ENCODE measurements around the gene EP400. TPM values are rescaled to one million over a fixed set of nuclear protein-coding genes. Genes with fewer than 3 reads are reported as not detected.
A peak's percentile ranks its signal among the peaks of the same experiment; 100 is the strongest.

Gene EP400
- total and polyA plus RNA-seq, 9 donors = 19.6 to 60.7 (median 44.0) TPM

GRCh38 chr12:131927110-131928079, 22.3 kb upstream of the EP400 start:
- H3K4me1 ChIP-seq (ENCODE audit: insufficient read depth) = peaks cover 7% of the 10 kb centered on the region
- no peaks in the 10 kb centered on the region for H3K9me3 ChIP-seq
- intact Hi-C loops (cut with DNase I) = loop anchor here in 1 of 4 donors (2.0 kb wide), 2 partner anchors 21 to 31 kb away; partner anchors contain the start of gene EP400
- H3K4me3 ChIP-seq = no peak overlapping the region
- no peaks in the 10 kb centered on the region for H3K36me3 ChIP-seq
- 86 to 93% (median 93%) methylated on average over 24 of the region's 24 CpGs for WGBS, 3 donors
- peak in 4 of 5 donors; percentile 41 to 66 (median 54) for DNase-seq
- H3K27me3 ChIP-seq = no peaks in the 10 kb centered on the region
- H3K27ac ChIP-seq = no peak overlapping the region
- TF ChIP-seq, protein P1, sequence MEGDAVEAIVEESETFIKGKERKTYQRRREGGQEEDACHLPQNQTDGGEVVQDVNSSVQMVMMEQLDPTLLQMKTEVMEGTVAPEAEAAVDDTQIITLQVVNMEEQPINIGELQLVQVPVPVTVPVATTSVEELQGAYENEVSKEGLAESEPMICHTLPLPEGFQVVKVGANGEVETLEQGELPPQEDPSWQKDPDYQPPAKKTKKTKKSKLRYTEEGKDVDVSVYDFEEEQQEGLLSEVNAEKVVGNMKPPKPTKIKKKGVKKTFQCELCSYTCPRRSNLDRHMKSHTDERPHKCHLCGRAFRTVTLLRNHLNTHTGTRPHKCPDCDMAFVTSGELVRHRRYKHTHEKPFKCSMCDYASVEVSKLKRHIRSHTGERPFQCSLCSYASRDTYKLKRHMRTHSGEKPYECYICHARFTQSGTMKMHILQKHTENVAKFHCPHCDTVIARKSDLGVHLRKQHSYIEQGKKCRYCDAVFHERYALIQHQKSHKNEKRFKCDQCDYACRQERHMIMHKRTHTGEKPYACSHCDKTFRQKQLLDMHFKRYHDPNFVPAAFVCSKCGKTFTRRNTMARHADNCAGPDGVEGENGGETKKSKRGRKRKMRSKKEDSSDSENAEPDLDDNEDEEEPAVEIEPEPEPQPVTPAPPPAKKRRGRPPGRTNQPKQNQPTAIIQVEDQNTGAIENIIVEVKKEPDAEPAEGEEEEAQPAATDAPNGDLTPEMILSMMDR (IDR thresholded peaks at IDR 0.05) = no peak

DNA sequence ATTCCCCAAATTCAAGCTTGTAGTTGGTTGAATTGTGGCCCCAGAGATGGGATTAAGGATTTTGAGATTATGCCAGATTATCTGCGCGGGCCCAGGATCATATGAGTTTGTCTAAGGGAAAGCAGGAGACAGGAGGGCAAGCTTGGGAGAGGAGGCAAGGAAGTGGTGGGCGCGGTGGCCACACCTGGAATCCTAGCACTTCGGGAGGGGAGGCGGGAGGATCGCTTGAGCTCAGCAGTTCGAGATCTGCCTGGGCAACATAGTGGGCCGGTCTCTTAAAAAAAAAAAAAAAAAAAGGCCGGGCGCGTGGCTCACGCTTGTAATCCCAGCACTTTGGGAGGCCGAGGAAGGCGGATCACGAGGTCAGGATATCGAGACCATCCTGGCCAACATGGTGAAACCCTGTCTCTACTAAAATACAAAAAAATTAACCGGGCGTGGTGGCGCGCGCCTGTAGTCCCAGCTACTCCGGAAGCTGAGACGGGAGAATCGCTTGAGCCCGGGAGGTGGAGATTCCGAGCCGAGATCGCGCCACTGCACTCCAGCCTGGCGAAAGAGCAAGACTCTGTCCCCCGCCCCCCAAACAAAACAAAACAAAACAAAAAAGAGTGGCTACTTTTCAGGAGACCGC, 21.5 kb upstream of the EP400 start:
- intact Hi-C loops (cut with DNase I) = loop anchor here in 1 of 4 donors (2.0 kb wide), 2 partner anchors 21 to 31 kb away; partner anchors contain the start of gene EP400
- DNase-seq = peak in 1 of 5 donors; percentile 26

DNA sequence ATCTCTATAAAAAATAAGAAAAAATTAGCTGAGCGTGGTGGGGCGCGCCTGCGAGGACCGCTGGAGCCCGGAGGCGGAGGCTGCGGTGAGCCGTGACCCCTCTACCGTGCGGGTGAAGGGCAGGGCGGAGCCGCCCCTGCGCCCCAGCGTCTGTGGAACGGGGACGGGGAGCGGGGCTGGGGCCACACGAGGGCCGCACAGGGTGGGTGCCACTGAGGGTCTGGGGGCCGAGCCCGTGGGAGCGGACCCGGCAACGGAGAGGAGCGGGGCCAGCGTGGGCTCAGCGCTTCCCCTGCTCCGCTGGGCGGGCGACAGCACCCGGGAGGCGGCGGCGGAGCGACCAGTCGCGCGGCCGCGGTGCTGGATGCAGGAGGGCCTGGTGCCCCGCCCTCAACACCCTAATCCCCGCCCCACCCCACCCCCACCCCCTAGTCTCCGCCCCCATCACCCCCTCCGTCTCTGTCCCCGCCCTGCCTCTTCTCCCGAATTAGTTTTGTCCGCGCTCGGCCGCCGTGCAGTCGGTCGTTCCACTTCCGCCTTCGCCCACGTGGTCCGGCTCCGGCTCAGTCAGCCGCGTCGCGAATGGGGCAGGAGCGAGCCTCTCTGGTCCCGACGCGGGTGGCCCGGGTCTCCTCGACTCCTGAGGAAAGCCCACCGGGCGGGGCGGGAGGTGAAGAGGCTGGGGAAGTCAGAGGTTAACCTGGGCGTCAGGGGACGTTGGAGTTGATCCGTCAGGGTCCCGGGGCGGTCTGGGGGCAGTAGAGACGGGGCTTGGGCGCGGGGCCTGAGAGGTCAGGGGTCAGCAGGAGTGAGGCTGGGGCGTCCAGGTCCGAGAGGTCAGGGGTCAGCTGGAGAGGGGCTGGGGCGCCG, 20.8 kb upstream of the EP400 start, which contains the start of gene PUS1:
Gene PUS1, plus strand, starts transcription at position 566 of the 870 bp plus-strand sequence. CDS start 447 bp downstream, outside the sequence.
- no peak for TF ChIP-seq EP300 (IDR thresholded peaks at IDR 0.05)
- intact Hi-C loops (cut with DNase I) = loop anchor here in 1 of 4 donors (2.0 kb wide), 2 partner anchors 20 to 32 kb away; partner anchors contain the start of gene EP400
- no peaks in the 10 kb centered on the region for H3K36me3 ChIP-seq
- no peaks in the 10 kb centered on the region for H3K27me3 ChIP-seq
- DNase-seq = peak; percentile 93 to 96 (median 94)
- H3K27ac ChIP-seq = peak within 1 kb of the TSS in 1 of 2 donors; percentile 74
- H3K4me1 ChIP-seq (ENCODE audit: insufficient read depth) = peaks cover 7% of the 10 kb centered on the region
- no peaks in the 10 kb centered on the region for H3K9me3 ChIP-seq
- WGBS, 3 donors = 1% methylated on average over 46 to 84 of the region's 84 CpGs
- peak within 1 kb of the TSS; percentile 77 for H3K4me3 ChIP-seq

More for the DNA sequence above, 21.5 kb upstream of the EP400 start:
- Histone ChIP-seq H3K27ac (peak overlapping the region in 1 of 2 donors; percentile 74), H3K36me3 (no peaks in the 10 kb centered on the region), H3K9me3 (no peaks in the 10 kb centered on the region), H3K4me1 (ENCODE audit: insufficient read depth) (peaks cover 7% of the 10 kb centered on the region), H3K27me3 (no peaks in the 10 kb centered on the region), H3K4me3 (peak overlapping the region; percentile 77)
- TF ChIP-seq EP300 (IDR thresholded peaks at IDR 0.05) = no peak
- TF ChIP-seq POLR2A (IDR thresholded peaks at IDR 0.05) = no peak
- TF ChIP-seq, protein P1 (IDR thresholded peaks at IDR 0.05) = no peak
- WGBS, 3 donors = 34 to 41% (median 38%) methylated on average over 33 of the region's 33 CpGs

DNA sequence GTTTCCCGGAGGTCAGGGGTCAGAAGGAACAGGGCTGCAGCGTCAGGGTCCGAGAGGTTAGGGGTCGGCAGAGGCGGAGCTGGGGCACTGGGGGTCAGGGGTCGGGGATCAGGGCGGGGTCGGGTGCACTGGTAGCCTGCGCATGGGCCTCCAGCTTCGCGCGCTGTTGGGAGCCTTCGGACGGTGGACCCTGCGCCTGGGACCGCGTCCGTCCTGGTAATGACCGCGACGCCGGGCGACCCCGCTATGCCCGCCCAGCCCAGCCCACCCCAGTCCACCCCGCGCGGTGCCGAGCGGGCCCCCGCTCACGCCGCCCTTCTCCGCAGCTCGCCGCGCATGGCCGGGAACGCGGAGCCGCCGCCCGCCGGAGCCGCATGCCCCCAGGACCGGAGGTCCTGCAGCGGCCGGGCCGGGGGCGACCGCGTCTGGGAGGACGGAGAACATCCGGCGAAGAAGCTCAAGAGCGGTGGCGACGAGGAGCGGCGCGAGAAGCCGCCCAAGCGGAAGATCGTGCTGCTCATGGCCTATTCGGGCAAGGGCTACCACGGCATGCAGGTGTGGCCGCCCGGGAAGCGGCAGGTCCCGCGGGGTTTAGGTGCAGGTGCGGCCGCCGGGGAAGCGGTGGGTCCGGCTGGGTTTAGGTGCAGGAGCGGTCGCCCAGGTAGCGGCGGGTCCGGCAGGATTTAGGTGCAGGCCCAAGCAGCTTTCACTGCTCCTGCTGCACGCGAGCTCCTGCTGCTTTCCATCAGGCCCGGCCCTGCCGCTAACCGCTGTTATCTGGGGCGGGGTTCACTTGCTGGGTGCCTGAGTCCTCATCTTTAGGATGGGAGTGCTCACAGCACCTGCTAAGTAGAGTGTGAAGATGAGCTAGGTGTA, 19.9 kb upstream of the EP400 start:
- no peaks in the 10 kb centered on the region for H3K27me3 ChIP-seq
- no peaks in the 10 kb centered on the region for H3K9me3 ChIP-seq
- DNase-seq = peak in 3 of 5 donors; percentile 20 to 52 (median 47)
- intact Hi-C loops (cut with DNase I) = loop anchor here in 1 of 4 donors (2.0 kb wide), 2 partner anchors 19 to 33 kb away; partner anchors contain the start of gene EP400
- TF ChIP-seq POLR2A (IDR thresholded peaks at IDR 0.05) = no peak
- no peak for TF ChIP-seq EP300 (IDR thresholded peaks at IDR 0.05)
- TF ChIP-seq, protein P1 (IDR thresholded peaks at IDR 0.05) = no peak
- peak overlapping the region; percentile 77 for H3K4me3 ChIP-seq
- 1% methylated on average over 61 to 87 of the region's 87 CpGs for WGBS, 3 donors
- H3K36me3 ChIP-seq = no peaks in the 10 kb centered on the region
- H3K27ac ChIP-seq = no peak overlapping the region
- peaks cover 4% of the 10 kb centered on the region for H3K4me1 ChIP-seq (ENCODE audit: insufficient read depth)
